GM23248 (cell line): ENCODE measurements around the gene SMS. TPM values are rescaled to one million over a fixed set of nuclear protein-coding genes. Genes with fewer than 3 reads are reported as not detected.

Experiments
- DNase-seq: peaks from one replicate; pipeline ENCODE4 v3.0.0-alpha.2; 2015
- H2AFZ ChIP-seq: fragments of 200-600 bp; sonication (generic); 2 replicates; pipeline ENCODE4 v1.6.1; 2016; ENCODE audit warnings: antibody characterized with exemption
- H3F3A ChIP-seq: fragments of 200-600 bp; sonication (generic); 2 replicates; pipeline ENCODE4 v1.6.1; 2016; ENCODE audit warnings: mild to moderate bottlenecking, antibody characterized with exemption, mixed run types; ENCODE audit not compliant: insufficient read depth
- H3K27ac ChIP-seq: fragments of 200-600 bp; sonication (generic); 2 replicates; pipeline ENCODE4 v1.5.1; 2016; ENCODE audit warnings: mild to moderate bottlenecking
- H3K27me3 ChIP-seq: fragments of 200-600 bp; sonication (generic); replicated peaks from 2 replicates; pipeline ENCODE4 v1.6.1; 2016; ENCODE audit warnings: mild to moderate bottlenecking; ENCODE audit not compliant: insufficient read depth
- H3K36me3 ChIP-seq: fragments of 200-600 bp; sonication (generic); 2 replicates; pipeline ENCODE4 v1.6.1; 2016; ENCODE audit warnings: low read depth, mild to moderate bottlenecking
- H3K4me1 ChIP-seq: fragments of 200-600 bp; sonication (generic); 2 replicates; pipeline ENCODE4 v1.6.1; 2016; ENCODE audit warnings: mild to moderate bottlenecking; ENCODE audit not compliant: insufficient read depth
- H3K4me2 ChIP-seq: fragments of 200-600 bp; sonication (generic); one replicate; pipeline ENCODE4 v1.6.1; 2016; ENCODE audit warnings: mild to moderate bottlenecking; ENCODE audit not compliant: unreplicated experiment
- H3K4me3 ChIP-seq: fragments of 200-600 bp; sonication (generic); 2 replicates; pipeline ENCODE4 v1.5.1; 2016; ENCODE audit warnings: mild to moderate bottlenecking
- H3K79me2 ChIP-seq: fragments of 200-600 bp; sonication (generic); 2 replicates; pipeline ENCODE4 v1.6.1; 2016; ENCODE audit warnings: mild to moderate bottlenecking; ENCODE audit not compliant: insufficient read depth
- H3K9ac ChIP-seq: fragments of 200-600 bp; sonication (generic); 2 replicates; pipeline ENCODE4 v1.6.1; 2016; ENCODE audit warnings: mild to moderate bottlenecking
- H3K9me2 ChIP-seq: fragments of 200-600 bp; sonication (generic); 2 replicates; pipeline ENCODE4 v1.6.1; 2016; ENCODE audit warnings: mixed run types, mild to moderate bottlenecking, moderate library complexity; ENCODE audit not compliant: insufficient read depth
- H3K9me3 ChIP-seq: fragments of 200-600 bp; sonication (generic); one replicate; pipeline ENCODE4 v1.6.1; 2017; ENCODE audit warnings: low read depth
- H4K20me1 ChIP-seq: fragments of 200-600 bp; sonication (generic); 2 replicates; pipeline ENCODE4 v1.6.0; 2016; ENCODE audit not compliant: insufficient read depth
- EZH2 ChIP-seq: fragments of 200-600 bp; sonication (generic); IDR thresholded peaks from 2 replicates; pipeline ENCODE4 v1.6.1; 2018; ENCODE audit warnings: antibody characterized with exemption, mild to moderate bottlenecking; ENCODE audit not compliant: insufficient read depth, poor library complexity, severe bottlenecking
- EZH2phosphoT487 ChIP-seq: fragments of 200-600 bp; sonication (generic); IDR thresholded peaks from 2 replicates; pipeline ENCODE4 v1.6.1; 2018; ENCODE audit warnings: antibody characterized with exemption, moderate library complexity, mild to moderate bottlenecking, low read depth; ENCODE audit not compliant: insufficient read depth
- WGBS, 2 experiments: methylation state at CpG; one replicate each; pipeline ENCODE4 v1.1.6; 2015 to 2017; ENCODE audit warnings: low lambda C conversion rate in 2 of 2, low coverage in 1 of 2; ENCODE audit errors: missing lambda C conversion rate in 2 of 2; 5-methylcytosine and 5-hydroxymethylcytosine counted together
- in situ Hi-C: fragments of 300-500 bp; cut with MboI; formaldehyde crosslinking; loops from 2 replicates; pipeline ENCODE4 v1.15.0; 2020
- polyA plus RNA-seq: library from polyadenylated mRNA; unstranded; fragments of >200 nt; fragmentation: Nextera tagmentation; extraction: Ambion mirVana; gene quantifications from 2 replicates; pipeline ENCODE4 v1.2.1, GENCODE V29; 2016
- total RNA-seq: library from RNA; depleted of rRNA; stranded (reverse); fragments of >200 nt; shearing (Covaris generic); gene quantifications from 2 replicates; pipeline ENCODE4 v1.2.3, GENCODE V29; 2014

The SMS gene
- total and polyA plus RNA-seq, 2 experiments from 2014 or later, result 156 to 162 TPM

GRCh38 chrX:21973321-21974010 is 33.0 kb downstream of the SMS start:
- Histone ChIP-seq H3K27me3 (no peaks in the 10 kb centered on the region), H3K27ac (peak overlapping the region; percentile 51), H3K9ac (no peak overlapping the region), H2AFZ (no peak overlapping the region), H3F3A (0 out of 2 replicates have a peak, but pooled peaks cover 22% of the 10 kb centered on the region), H3K9me3 (no peaks in the 10 kb centered on the region), H3K4me3 (no peak overlapping the region), H3K9me2 (no peaks in the 10 kb centered on the region), H3K79me2 (peaks cover 69% of the 10 kb centered on the region), H4K20me1 (no peaks in the 10 kb centered on the region), H3K4me1 (0 out of 2 replicates have a peak, but pooled peaks cover 13% of the 10 kb centered on the region), H3K4me2 (no peak overlapping the region), H3K36me3 (peaks cover 10% of the 10 kb centered on the region)
- TF ChIP-seq EZH2phosphoT487 (no peak), EZH2 (no peak)
- in situ Hi-C loops, result loop anchor here (25.0 kb wide), 1 partner anchor 1461 kb away; no protein-coding TSS in a partner anchor
- DNase-seq, result peak; percentile 35
- WGBS, 2 experiments, result 63 to 64% methylated on average over 12 of the region's 12 CpGs

- Histone ChIP-seq H3K4me3 (no peak overlapping the region), H3K4me1 (0 out of 2 replicates have a peak, but pooled peaks cover 13% of the 10 kb centered on the region), H3K36me3 (peaks cover 13% of the 10 kb centered on the region), H3K9me2 (no peaks in the 10 kb centered on the region), H3K27ac (peak overlapping the region; percentile 51; the same call in 1 of the 2 replicates), H3K9ac (no peak overlapping the region), H2AFZ (no peak overlapping the region), H3K9me3 (no peaks in the 10 kb centered on the region), H3K4me2 (no peak overlapping the region), H3K27me3 (no peaks in the 10 kb centered on the region), H3F3A (0 out of 2 replicates have a peak, but pooled peaks cover 22% of the 10 kb centered on the region), H3K79me2 (peaks cover 68% of the 10 kb centered on the region), H4K20me1 (no peaks in the 10 kb centered on the region)
- in situ Hi-C loops, result loop anchor here (25.0 kb wide), 1 partner anchor 1462 kb away; no protein-coding TSS in a partner anchor
- DNase-seq, result no peak
- TF ChIP-seq EZH2phosphoT487 (no peak), EZH2 (no peak)
- WGBS, 2 experiments, result 57 to 67% methylated on average over 2 of the region's 2 CpGs
Measured at GRCh38 chrX:21974011-21974385, 33.5 kb downstream of the SMS start.

GRCh38 chrX:21975242-21975641 is 34.7 kb downstream of the SMS start:
- no peak overlapping the region for H3K27ac ChIP-seq
- H2AFZ ChIP-seq, result no peak overlapping the region
- 0 out of 2 replicates have a peak, but pooled peaks cover 22% of the 10 kb centered on the region for H3F3A ChIP-seq
- H3K4me3 ChIP-seq, result no peak overlapping the region
- no peak for DNase-seq
- in situ Hi-C loops, result no loop called here
- H3K4me1 ChIP-seq, result 0 out of 2 replicates have a peak, but pooled peaks cover 13% of the 10 kb centered on the region
- H3K36me3 ChIP-seq, result peaks cover 13% of the 10 kb centered on the region
- H3K4me2 ChIP-seq, result no peak overlapping the region
- H3K27me3 ChIP-seq, result no peaks in the 10 kb centered on the region
- H3K79me2 ChIP-seq, result peaks cover 56% of the 10 kb centered on the region
- H3K9ac ChIP-seq, result no peak overlapping the region
- TF ChIP-seq EZH2phosphoT487 (no peak), EZH2 (no peak)
- WGBS, 2 experiments, result 62 to 79% methylated on average over 2 to 3 of the region's 3 CpGs
- H3K9me2 ChIP-seq, result no peaks in the 10 kb centered on the region
- no peaks in the 10 kb centered on the region for H4K20me1 ChIP-seq
- H3K9me3 ChIP-seq, result no peaks in the 10 kb centered on the region

GRCh38 chrX:21975812-21976211 is 35.3 kb downstream of the SMS start:
- Histone ChIP-seq H3K4me3 (no peak overlapping the region), H3K4me2 (no peak overlapping the region), H3K9ac (no peak overlapping the region), H3K36me3 (peaks cover 13% of the 10 kb centered on the region), H3K9me2 (no peaks in the 10 kb centered on the region), H3K4me1 (0 out of 2 replicates have a peak, but pooled peaks cover 13% of the 10 kb centered on the region), H4K20me1 (no peaks in the 10 kb centered on the region), H3K9me3 (no peaks in the 10 kb centered on the region), H3K27ac (no peak overlapping the region), H3K79me2 (peaks cover 50% of the 10 kb centered on the region), H3F3A (peaks cover 23% of the 10 kb centered on the region; the same call in 1 of the 2 replicates), H3K27me3 (no peaks in the 10 kb centered on the region), H2AFZ (no peak overlapping the region)
- 35 to 44% methylated on average over 6 of the region's 6 CpGs for WGBS, 2 experiments
- in situ Hi-C loops, result no loop called here
- DNase-seq, result peak; percentile 75
- no peak for TF ChIP-seq EZH2
- no peak for TF ChIP-seq EZH2phosphoT487
